ENCODE data around the gene FOSB. TPM values are rescaled to one million over a fixed set of nuclear protein-coding genes. Genes with fewer than 3 reads are reported as not detected.
A peak's percentile ranks its signal among the peaks of the same experiment; 100 is the strongest.
"Not testable (repeated sequence)": the region's sequence is repeated elsewhere in the genome, so short reads cannot be mapped to it uniquely, and the experiment has no call there.

The FOSB gene
- total RNA-seq, 4 donors from 2014 or later, result 0.85 to 56.1 (median 9.6) TPM

- H3K4me1 ChIP-seq, result peaks cover 0 to 51% (median 10%) of the 10 kb centered on the region in 4 donors
- no peaks in the 10 kb centered on the region for H3K36me3 ChIP-seq
- no peaks in the 10 kb centered on the region for H3K27me3 ChIP-seq
- no peak for TF ChIP-seq CTCF (IDR thresholded peaks at IDR 0.05)
- peak in 1 of 2 donors; percentile 36 for TF ChIP-seq POLR2A (IDR thresholded peaks at IDR 0.05)
- H3K9me3 ChIP-seq, result no peaks in the 10 kb centered on the region
- H3K27ac ChIP-seq, result peak overlapping the region; percentile 93 to 98 (median 98)
- peak; percentile 73 to 82 (median 81) for DNase-seq
- H3K4me3 ChIP-seq, result peak overlapping the region; percentile 84 to 100 (median 100)
These were observed 40.6 kb downstream of the FOSB start for GRCh38 chr19:45508417-45508860.

GRCh38 chr19:45508861-45509691 is 41.3 kb downstream of the FOSB start:
- Histone ChIP-seq H3K36me3 (no peaks in the 10 kb centered on the region), H3K9me3 (no peaks in the 10 kb centered on the region), H3K27me3 (no peaks in the 10 kb centered on the region), H3K4me3 (peak overlapping the region; percentile 84 to 100 (median 100)), H3K4me1 (peaks cover 0 to 57% (median 17%) of the 10 kb centered on the region in 4 donors), H3K27ac (peak overlapping the region; percentile 93 to 98 (median 98))
- TF ChIP-seq POLR2A (IDR thresholded peaks at IDR 0.05) (peak in 1 of 2 donors; percentile 36), CTCF (IDR thresholded peaks at IDR 0.05) (peak in 3 of 6 experiments; percentile 4 to 46 (median 20))
- DNase-seq, result peak; percentile 80 to 88 (median 80)

- DNase-seq, result no peak
- Histone ChIP-seq H3K27me3 (no peaks in the 10 kb centered on the region), H3K9me3 (no peaks in the 10 kb centered on the region), H3K4me3 (peak overlapping the region; percentile 84 to 100 (median 100)), H3K4me1 (peaks cover 0 to 63% (median 22%) of the 10 kb centered on the region in 4 donors), H3K36me3 (no peaks in the 10 kb centered on the region), H3K27ac (peak overlapping the region; percentile 93 to 98 (median 98))
- TF ChIP-seq POLR2A (IDR thresholded peaks at IDR 0.05), result no peak
- no peak for TF ChIP-seq CTCF (IDR thresholded peaks at IDR 0.05)
These were observed 41.9 kb downstream of the FOSB start for GRCh38 chr19:45509692-45510015.

- H3K36me3 ChIP-seq, H3K27me3 ChIP-seq, H3K4me3 ChIP-seq, DNase-seq, H3K9me3 ChIP-seq: not testable (repeated sequence)
- Histone ChIP-seq H3K27ac (peak overlapping the region in 3 of 4 donors; percentile 5 to 98 (median 93)), H3K4me1 (peaks cover 0 to 70% (median 28%) of the 10 kb centered on the region in 4 donors)
These were observed 42.6 kb downstream of the FOSB start for GRCh38 chr19:45510352-45510751.

GRCh38 chr19:45511074-45511473 is 43.3 kb downstream of the FOSB start:
- TF ChIP-seq CTCF (IDR thresholded peaks at IDR 0.05) (no peak), POLR2A (IDR thresholded peaks at IDR 0.05) (no peak)
- no peak for DNase-seq
- Histone ChIP-seq H3K36me3 (no peaks in the 10 kb centered on the region), H3K9me3 (no peaks in the 10 kb centered on the region), H3K4me1 (peaks cover 0 to 71% (median 34%) of the 10 kb centered on the region in 4 donors), H3K27ac (no peak overlapping the region), H3K27me3 (no peaks in the 10 kb centered on the region), H3K4me3 (no peak overlapping the region)

- Histone ChIP-seq H3K9me3 (no peaks in the 10 kb centered on the region), H3K27ac (peak overlapping the region; percentile 82 to 90 (median 85)), H3K36me3 (peaks cover 0 to 6% (median 0%) of the 10 kb centered on the region in 3 donors), H3K27me3 (no peaks in the 10 kb centered on the region), H3K4me1 (peaks cover 0 to 84% (median 34%) of the 10 kb centered on the region in 4 donors), H3K4me3 (no peak overlapping the region)
- TF ChIP-seq CTCF (IDR thresholded peaks at IDR 0.05) (no peak), POLR2A (IDR thresholded peaks at IDR 0.05) (no peak)
- DNase-seq, result no peak
These were observed 45.2 kb downstream of the FOSB start for GRCh38 chr19:45512881-45513483.

All from Peyer's patch (tissue), 4 donors.